Upper lobe of left lung (tissue), 4 donors: ENCODE measurements around the gene STMND1.

ENCODE experiments used
- CTCF ChIP-seq, 6 experiments: fragments of 450-650 bp in 4 of 6; fragments of 200-600 bp in 2 of 6; sonication (generic) in 2 of 6; IDR thresholded peaks; one replicate each; pipeline ENCODE4 v1.5.1; 2016 to 2019; ENCODE audit warnings: antibody characterized with exemption in 6 of 6
- POLR2A ChIP-seq, 4 donors: fragments of 450-650 bp; IDR thresholded peaks; one replicate each; pipeline ENCODE4 v1.5.1; 2016 to 2017; ENCODE audit warnings: antibody characterized with exemption in 4 of 4, mild to moderate bottlenecking in 2 of 4

- TF ChIP-seq CTCF (IDR thresholded peaks at IDR 0.05) (no peak), POLR2A (IDR thresholded peaks at IDR 0.05) (no peak)
These were observed 77.8 kb downstream of the STMND1 start for GRCh38 chr6:17179530-17180073.
